ENCODE results near the gene COMMD9.
A peak's percentile ranks its signal among the peaks of the same experiment; 100 is the strongest.

COMMD9 gene

GRCh38 chr11:36235750-36236149 lies 53.5 kb downstream of the COMMD9 start:
- H3K36me3 Mint-ChIP-seq (ENCODE audit: low read depth) = peaks cover 40% of the 10 kb centered on the region

GRCh38 chr11:36234825-36235224 lies 54.4 kb downstream of the COMMD9 start:
- H3K4me1 Mint-ChIP-seq = peaks cover 22% of the 10 kb centered on the region
- no peak overlapping the region for H3K27ac Mint-ChIP-seq
- TF ChIP-seq CTCF (IDR thresholded peaks at IDR 0.05) = no peak
- no peaks in the 10 kb centered on the region for H3K9me3 Mint-ChIP-seq
- H3K27me3 Mint-ChIP-seq (ENCODE audit: low read depth, poor library complexity) = no peaks in the 10 kb centered on the region
- no peak for DNase-seq
- peaks cover 48% of the 10 kb centered on the region for H3K36me3 Mint-ChIP-seq (ENCODE audit: low read depth)
- H3K4me3 Mint-ChIP-seq = no peak overlapping the region

More at GRCh38 chr11:36235750-36236149, 53.5 kb downstream of the COMMD9 start:
- no peaks in the 10 kb centered on the region for H3K27me3 Mint-ChIP-seq (ENCODE audit: low read depth, poor library complexity)
- DNase-seq = no peak
- no peaks in the 10 kb centered on the region for H3K9me3 Mint-ChIP-seq
- H3K4me3 Mint-ChIP-seq = no peak overlapping the region
- H3K27ac Mint-ChIP-seq = no peak overlapping the region
- TF ChIP-seq CTCF (IDR thresholded peaks at IDR 0.05) = no peak
- H3K4me1 Mint-ChIP-seq = peaks cover 13% of the 10 kb centered on the region

GRCh38 chr11:36233204-36233603 lies 56.0 kb downstream of the COMMD9 start:
- no peak overlapping the region for H3K27ac Mint-ChIP-seq
- no peaks in the 10 kb centered on the region for H3K9me3 Mint-ChIP-seq
- no peak overlapping the region for H3K4me3 Mint-ChIP-seq
- no peak for DNase-seq
- peaks cover 32% of the 10 kb centered on the region for H3K4me1 Mint-ChIP-seq
- TF ChIP-seq CTCF (IDR thresholded peaks at IDR 0.05) = no peak
- no peaks in the 10 kb centered on the region for H3K27me3 Mint-ChIP-seq (ENCODE audit: low read depth, poor library complexity)
- H3K36me3 Mint-ChIP-seq (ENCODE audit: low read depth) = peaks cover 57% of the 10 kb centered on the region

- H3K4me1 Mint-ChIP-seq = peaks cover 32% of the 10 kb centered on the region
- no peak for DNase-seq
- H3K9me3 Mint-ChIP-seq = peaks cover 9% of the 10 kb centered on the region
- peaks cover 60% of the 10 kb centered on the region for H3K36me3 Mint-ChIP-seq (ENCODE audit: low read depth)
- H3K4me3 Mint-ChIP-seq = no peak overlapping the region
- peak overlapping the region; percentile 61 for H3K27ac Mint-ChIP-seq
- TF ChIP-seq CTCF (IDR thresholded peaks at IDR 0.05) = no peak
- peaks cover 3% of the 10 kb centered on the region for H3K27me3 Mint-ChIP-seq (ENCODE audit: low read depth, poor library complexity)
Measured at GRCh38 chr11:36230779-36231699, 58.2 kb downstream of the COMMD9 start.

- no peak for TF ChIP-seq CTCF (IDR thresholded peaks at IDR 0.05)
- Mint-ChIP-seq H3K4me1 (peaks cover 32% of the 10 kb centered on the region), H3K36me3 (ENCODE audit: low read depth) (peaks cover 56% of the 10 kb centered on the region)
Measured at GRCh38 chr11:36229091-36229705, 60.0 kb downstream of the COMMD9 start.

More at GRCh38 chr11:36229091-36229705, 60.0 kb downstream of the COMMD9 start:
- peaks cover 3% of the 10 kb centered on the region for H3K27me3 Mint-ChIP-seq (ENCODE audit: low read depth, poor library complexity)
- H3K9me3 Mint-ChIP-seq = peaks cover 9% of the 10 kb centered on the region
- H3K4me3 Mint-ChIP-seq = no peak overlapping the region
- peak overlapping the region; percentile 44 for H3K27ac Mint-ChIP-seq
- peak; percentile 12 for DNase-seq
